HCT116 (cell line): Measurements from ENCODE around the gene DPF3. TPM values are rescaled to one million over a fixed set of nuclear protein-coding genes. Genes with fewer than 3 reads are reported as not detected.

Experiments
- ATAC-seq: fragments of 200-7000 bp; cut with Tn5 transposase; 2 replicates; pipeline ENCODE4 v1.9.1; 2020; ENCODE audit warnings: mild to moderate bottlenecking, moderate library complexity
- BruUV-seq: library from RNA; stranded (reverse); fragments of 400-500 nt; replicated peaks from 2 replicates; lab custom pipeline; 2021; lab: Mats Ljungman, UMichigan
- CTCF ChIA-PET: fragments of 300-600 bp; sonication (Branson Sonifier 250); formaldehyde crosslinking; loops from one replicate; lab custom pipeline; 2021; ENCODE audit warnings: antibody characterized with exemption; lab: Charles Lee
- POLR2A ChIA-PET: fragments of 300-600, 350-600 bp; sonication (Branson Sonifier 250); formaldehyde crosslinking; loops from one replicate; lab custom pipeline; 2021; ENCODE audit warnings: antibody characterized with exemption; lab: Charles Lee
- RAD21 ChIA-PET, 2 experiments: fragments of 300-600 bp; sonication (Branson Sonifier 250); formaldehyde crosslinking; loops; one replicate each; lab custom pipeline; 2023; ENCODE audit warnings: low total read pairs in 2 of 2; ENCODE audit not compliant: uncharacterized antibody in 2 of 2, unreplicated experiment in 2 of 2, low non-redundant PET in 1 of 2; lab: Charles Lee
- DNase-seq: peaks from one replicate; pipeline ENCODE4 v3.0.0-alpha.2; 2010; ENCODE audit warnings: low read depth, low spot score
- H2AFZ ChIP-seq: fragments of 200-600 bp; shearing (Covaris generic), sonication (generic); 2 replicates; pipeline ENCODE4 v1.6.1; 2017; ENCODE audit warnings: low read depth, mixed run types, mixed read lengths, antibody characterized with exemption, low read length; ENCODE audit not compliant: poor library complexity, severe bottlenecking
- H3K27ac ChIP-seq: 2 replicates; pipeline ENCODE4 v1.5.1; 2012; ENCODE audit warnings: low read depth, low read length
- H3K27me3 ChIP-seq: fragments of 200-600 bp; sonication (generic); 2 replicates; pipeline ENCODE4 v1.6.1; 2016; ENCODE audit warnings: mixed run types, low read length, mixed read lengths; ENCODE audit not compliant: insufficient read depth
- H3K36me3 ChIP-seq, 2 experiments: fragments of 200-500 bp in 1 of 2; fragments of 200-600 bp in 1 of 2; sonication (Bioruptor generic) in 1 of 2; sonication (generic) in 1 of 2; 2 replicates each; pipeline versions ENCODE4 v1.5.1 to v1.6.1; 2014 to 2016; ENCODE audit warnings: low read length in 2 of 2, inconsistent platforms in 1 of 2, mixed read lengths in 1 of 2, mixed run types in 1 of 2; ENCODE audit not compliant: insufficient read depth in 2 of 2, control insufficient read depth in 1 of 2
- H3K4me1 ChIP-seq, 2 experiments: fragments of 200-600 bp in 1 of 2; sonication (generic) in 1 of 2; 2 replicates each; pipeline versions ENCODE4 v1.5.1 to v1.6.1; 2012 to 2017; ENCODE audit warnings: low read length in 2 of 2, inconsistent platforms in 1 of 2, mild to moderate bottlenecking in 1 of 2, mixed read lengths in 1 of 2, mixed run types in 1 of 2, moderate library complexity in 1 of 2; ENCODE audit not compliant: insufficient read depth in 2 of 2, control insufficient read depth in 1 of 2
- H3K4me2 ChIP-seq: fragments of 200-600 bp; sonication (generic); 2 replicates; pipeline ENCODE4 v1.6.1; 2017; ENCODE audit warnings: mixed run types, low read length, mixed read lengths
- H3K4me3 ChIP-seq, 2 experiments: fragments of 200-600 bp in 1 of 2; sonication (generic) in 1 of 2; replicated peaks in 1 of 2; 2 replicates each; pipeline ENCODE4 v1.5.1; 2011 to 2016; ENCODE audit warnings: low read length in 2 of 2, control low read depth in 1 of 2, low read depth in 1 of 2, mild to moderate bottlenecking in 1 of 2, mixed read lengths in 1 of 2, mixed run types in 1 of 2
- H3K79me2 ChIP-seq: fragments of 200-600 bp; sonication (generic); 2 replicates; pipeline ENCODE4 v1.6.1; 2017; ENCODE audit warnings: mild to moderate bottlenecking, mixed run types, low read length, moderate library complexity, mixed read lengths; ENCODE audit not compliant: insufficient read depth
- H3K9ac ChIP-seq: fragments of 200-600 bp; sonication (generic); 2 replicates; pipeline ENCODE4 v1.6.1; 2016; ENCODE audit warnings: low read length, mixed read lengths
- H3K9me2 ChIP-seq: fragments of 200-600 bp; sonication (generic), shearing (Covaris generic); 2 replicates; pipeline ENCODE4 v1.6.1; 2017; ENCODE audit warnings: mixed run types, mild to moderate bottlenecking, moderate library complexity; ENCODE audit not compliant: insufficient read depth
- H3K9me3 ChIP-seq, 2 experiments: fragments of 200-500 bp in 1 of 2; fragments of 200-600 bp in 1 of 2; sonication (Bioruptor generic) in 1 of 2; sonication (generic) in 1 of 2; 2 replicates each; pipeline ENCODE4 v1.6.1; 2014 to 2017; ENCODE audit warnings: low read length in 2 of 2, mixed read lengths in 2 of 2, inconsistent platforms in 1 of 2, low read depth in 1 of 2, mild to moderate bottlenecking in 1 of 2, mixed run types in 1 of 2, moderate library complexity in 1 of 2; ENCODE audit not compliant: control insufficient read depth in 1 of 2, insufficient read depth in 1 of 2
- H4K20me1 ChIP-seq: fragments of 200-600 bp; sonication (generic), shearing (Covaris generic); 2 replicates; pipeline ENCODE4 v1.6.1; 2017; ENCODE audit warnings: mixed run types, mild to moderate bottlenecking, moderate library complexity; ENCODE audit not compliant: insufficient read depth
- CBX3 ChIP-seq: IDR thresholded peaks from 2 replicates; pipeline ENCODE4 v1.6.1; 2012; ENCODE audit warnings: low read depth
- CEBPB ChIP-seq: IDR thresholded peaks from 2 replicates; pipeline ENCODE4 v1.6.1; 2012; ENCODE audit warnings: low read depth
- EGR1 ChIP-seq: IDR thresholded peaks from 2 replicates; pipeline ENCODE4 v1.6.1; 2012; ENCODE audit warnings: low read depth
- ELF1 ChIP-seq: IDR thresholded peaks from 2 replicates; pipeline ENCODE4 v1.6.1; 2012; ENCODE audit warnings: low read depth, borderline replicate concordance
- EZH2 ChIP-seq: fragments of 200-600 bp; sonication (generic); IDR thresholded peaks from 2 replicates; pipeline ENCODE4 v1.6.1; 2017; ENCODE audit warnings: antibody characterized with exemption, mixed run types
- EZH2phosphoT487 ChIP-seq: fragments of 200-600 bp; IDR thresholded peaks from 2 replicates; pipeline ENCODE4 v1.6.1; 2018; ENCODE audit warnings: antibody characterized with exemption, borderline replicate concordance
- JUND ChIP-seq: IDR thresholded peaks from 2 replicates; pipeline ENCODE4 v1.6.1; 2012
- POLR2A ChIP-seq: IDR thresholded peaks from 2 replicates; pipeline ENCODE4 v1.7.0; 2011; ENCODE audit warnings: borderline replicate concordance; ENCODE audit not compliant: insufficient read depth, insufficient read length; ENCODE audit errors: extremely low read depth
- RAD21 ChIP-seq: IDR thresholded peaks from 2 replicates; pipeline ENCODE4 v1.6.1; 2012; ENCODE audit warnings: low read depth, mild to moderate bottlenecking
- REST ChIP-seq: IDR thresholded peaks from 2 replicates; pipeline ENCODE4 v1.6.1; 2012; ENCODE audit warnings: low read depth
- SIN3A ChIP-seq: IDR thresholded peaks from 2 replicates; pipeline ENCODE4 v1.6.1; 2012; ENCODE audit warnings: low read depth
- SP1 ChIP-seq: IDR thresholded peaks from 2 replicates; pipeline ENCODE4 v1.6.1; 2012; ENCODE audit warnings: low read depth
- SRF ChIP-seq: IDR thresholded peaks from 2 replicates; pipeline ENCODE4 v1.6.1; 2012; ENCODE audit warnings: low read depth
- YY1 ChIP-seq: IDR thresholded peaks from 2 replicates; pipeline ENCODE4 v1.6.1; 2011; ENCODE audit warnings: low read length, low read depth, moderate library complexity, mild to moderate bottlenecking; ENCODE audit not compliant: insufficient replicate concordance; ENCODE audit errors: extremely low read depth
- ZFX ChIP-seq: fragments of 450-650 bp; IDR thresholded peaks from 2 replicates; pipeline ENCODE4 v1.6.1; 2017
- ZNF274 ChIP-seq: fragments of 200-500 bp; sonication (Bioruptor generic); IDR thresholded peaks from 2 replicates; pipeline ENCODE4 v1.6.1; 2014; ENCODE audit warnings: mild to moderate bottlenecking, low read depth, low read length, inconsistent platforms
- intact Hi-C: fragments of 100-400 bp; cut with micrococcal nuclease; formaldehyde crosslinking; loops from 2 replicates; pipeline ENCODE4 v1.10.0; 2022
- total RNA-seq: library from RNA; stranded (reverse); gene quantifications from one replicate; pipeline ENCODE4 v1.2.1, GENCODE V29; 2021; ENCODE audit not compliant: unreplicated experiment
- TF ChIP-seq, protein P1 (sequence below), 3 experiments: fragments of 200-600 bp in 1 of 3; sonication (generic) in 1 of 3; IDR thresholded peaks in 2 of 3; conservative IDR thresholded peaks in 1 of 3; 2 replicates each; pipeline ENCODE4 v1.5.1; 2012 to 2017; ENCODE audit warnings: low read depth in 2 of 3, low read length in 2 of 3, antibody characterized with exemption in 1 of 3, borderline replicate concordance in 1 of 3, control low read depth in 1 of 3, mild to moderate bottlenecking in 1 of 3, mixed read lengths in 1 of 3, mixed run types in 1 of 3, moderate library complexity in 1 of 3; ENCODE audit not compliant: insufficient read depth in 1 of 3
- TF ChIP-seq, protein P2 (sequence below): IDR thresholded peaks from 2 replicates; pipeline ENCODE4 v1.6.1; 2012
- TF ChIP-seq, protein P3 (sequence below): IDR thresholded peaks from 2 replicates; pipeline ENCODE4 v1.6.1; 2012
- TF ChIP-seq, protein P4 (sequence below): IDR thresholded peaks from 2 replicates; pipeline ENCODE4 v1.6.1; 2011; ENCODE audit warnings: mild to moderate bottlenecking, low read length, moderate library complexity; ENCODE audit not compliant: insufficient replicate concordance; ENCODE audit errors: extremely low read depth

Gene DPF3
- total RNA-seq, 1 experiment from 2014 or later, result 0.27 TPM

GRCh38 chr14:72863216-72864006, 30.5 kb downstream of the DPF3 start:
- Histone ChIP-seq H4K20me1 (no peaks in the 10 kb centered on the region), H3K27me3 (peaks cover 19% of the 10 kb centered on the region; the same call in 1 of the 2 replicates), H3K9me3 (no peaks in the 10 kb centered on the region), H2AFZ (no peak overlapping the region), H3K9me2 (no peaks in the 10 kb centered on the region), H3K36me3 (no peaks in the 10 kb centered on the region), H3K4me3 (no peak overlapping the region), H3K27ac (no peak overlapping the region), H3K4me1 (no peaks in the 10 kb centered on the region), H3K9ac (no peak overlapping the region), H3K4me2 (no peak overlapping the region), H3K79me2 (no peaks in the 10 kb centered on the region)
- ChIA-PET RAD21 (no interaction called here), POLR2A (no interaction called here), CTCF (interaction anchor here (1.0 kb wide), 1 partner anchor 31 kb away, joined by 4 read pairs; the partner anchor contains the start of gene DPF3)
- no TSS peak for BruUV-seq
- TF ChIP-seq REST (no peak), POLR2A (no peak), EGR1 (no peak), SP1 (no peak), RAD21 (no peak), CBX3 (no peak), SIN3A (no peak), ZNF274 (no peak), YY1 (no peak), EZH2phosphoT487 (no peak), EZH2 (no peak), JUND (no peak), SRF (no peak), ELF1 (no peak), ZFX (no peak), CEBPB (no peak)
- TF ChIP-seq, protein P1, sequence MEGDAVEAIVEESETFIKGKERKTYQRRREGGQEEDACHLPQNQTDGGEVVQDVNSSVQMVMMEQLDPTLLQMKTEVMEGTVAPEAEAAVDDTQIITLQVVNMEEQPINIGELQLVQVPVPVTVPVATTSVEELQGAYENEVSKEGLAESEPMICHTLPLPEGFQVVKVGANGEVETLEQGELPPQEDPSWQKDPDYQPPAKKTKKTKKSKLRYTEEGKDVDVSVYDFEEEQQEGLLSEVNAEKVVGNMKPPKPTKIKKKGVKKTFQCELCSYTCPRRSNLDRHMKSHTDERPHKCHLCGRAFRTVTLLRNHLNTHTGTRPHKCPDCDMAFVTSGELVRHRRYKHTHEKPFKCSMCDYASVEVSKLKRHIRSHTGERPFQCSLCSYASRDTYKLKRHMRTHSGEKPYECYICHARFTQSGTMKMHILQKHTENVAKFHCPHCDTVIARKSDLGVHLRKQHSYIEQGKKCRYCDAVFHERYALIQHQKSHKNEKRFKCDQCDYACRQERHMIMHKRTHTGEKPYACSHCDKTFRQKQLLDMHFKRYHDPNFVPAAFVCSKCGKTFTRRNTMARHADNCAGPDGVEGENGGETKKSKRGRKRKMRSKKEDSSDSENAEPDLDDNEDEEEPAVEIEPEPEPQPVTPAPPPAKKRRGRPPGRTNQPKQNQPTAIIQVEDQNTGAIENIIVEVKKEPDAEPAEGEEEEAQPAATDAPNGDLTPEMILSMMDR (IDR thresholded peaks at IDR 0.05 in 2 of 3, conservative IDR thresholded peaks at IDR 0.05 in 1 of 3; ENCODE audit: borderline replicate concordance in 1 of 3, insufficient read depth in 1 of 3, low read depth in 2 of 3, low read length in 2 of 3), result no peak
- TF ChIP-seq, protein P2, sequence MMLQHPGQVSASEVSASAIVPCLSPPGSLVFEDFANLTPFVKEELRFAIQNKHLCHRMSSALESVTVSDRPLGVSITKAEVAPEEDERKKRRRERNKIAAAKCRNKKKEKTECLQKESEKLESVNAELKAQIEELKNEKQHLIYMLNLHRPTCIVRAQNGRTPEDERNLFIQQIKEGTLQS, result no peak
- TF ChIP-seq, protein P3, sequence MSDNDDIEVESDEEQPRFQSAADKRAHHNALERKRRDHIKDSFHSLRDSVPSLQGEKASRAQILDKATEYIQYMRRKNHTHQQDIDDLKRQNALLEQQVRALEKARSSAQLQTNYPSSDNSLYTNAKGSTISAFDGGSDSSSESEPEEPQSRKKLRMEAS, result no peak
- TF ChIP-seq, protein P4, sequence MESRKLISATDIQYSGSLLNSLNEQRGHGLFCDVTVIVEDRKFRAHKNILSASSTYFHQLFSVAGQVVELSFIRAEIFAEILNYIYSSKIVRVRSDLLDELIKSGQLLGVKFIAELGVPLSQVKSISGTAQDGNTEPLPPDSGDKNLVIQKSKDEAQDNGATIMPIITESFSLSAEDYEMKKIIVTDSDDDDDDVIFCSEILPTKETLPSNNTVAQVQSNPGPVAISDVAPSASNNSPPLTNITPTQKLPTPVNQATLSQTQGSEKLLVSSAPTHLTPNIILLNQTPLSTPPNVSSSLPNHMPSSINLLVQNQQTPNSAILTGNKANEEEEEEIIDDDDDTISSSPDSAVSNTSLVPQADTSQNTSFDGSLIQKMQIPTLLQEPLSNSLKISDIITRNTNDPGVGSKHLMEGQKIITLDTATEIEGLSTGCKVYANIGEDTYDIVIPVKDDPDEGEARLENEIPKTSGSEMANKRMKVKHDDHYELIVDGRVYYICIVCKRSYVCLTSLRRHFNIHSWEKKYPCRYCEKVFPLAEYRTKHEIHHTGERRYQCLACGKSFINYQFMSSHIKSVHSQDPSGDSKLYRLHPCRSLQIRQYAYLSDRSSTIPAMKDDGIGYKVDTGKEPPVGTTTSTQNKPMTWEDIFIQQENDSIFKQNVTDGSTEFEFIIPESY, result no peak
- intact Hi-C loops, result no loop called here
- no peak for DNase-seq
- ATAC-seq, result no peak
